Hematopoietic multipotent progenitor cell treated with erythropoietin and hydrocortisone succinate and interleukin-3 and kit ligand, for 8 days (in vitro differentiated cells): ENCODE data around the gene SIX3.

Experiments
- DNase-seq: peaks from one replicate; pipeline ENCODE4 v3.0.0-alpha.2; 2015

The SIX3 gene

DNA sequence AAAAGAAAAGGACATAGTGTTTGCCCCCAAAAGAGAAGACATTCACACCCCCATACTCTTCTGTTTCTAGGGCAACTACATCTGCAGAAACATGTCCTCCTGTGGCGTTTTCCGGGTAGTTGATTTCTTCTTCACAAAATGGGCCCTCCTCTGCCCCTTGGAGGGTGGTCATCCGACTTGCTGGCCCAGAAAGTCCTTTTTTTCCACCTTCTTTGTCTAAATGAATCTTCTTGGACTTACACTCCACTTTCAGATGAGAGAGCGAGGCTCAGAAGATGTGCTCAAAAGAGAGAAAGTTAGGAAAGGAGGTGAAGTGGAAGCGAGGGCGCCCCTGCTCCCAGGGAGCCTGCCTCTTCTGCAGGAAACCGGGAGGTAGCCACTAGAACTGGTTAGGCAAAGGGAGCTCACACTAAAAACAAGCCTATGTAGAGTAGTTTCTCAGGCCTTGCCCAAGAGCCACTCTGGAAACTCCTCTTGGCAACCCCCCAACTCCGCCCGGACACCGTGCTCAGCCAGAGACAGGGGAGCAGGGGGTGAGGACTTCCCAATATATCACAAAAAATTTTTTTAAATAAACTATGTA lies 10.2 kb upstream of the SIX3 start:
- DNase-seq: no peak

DNA sequence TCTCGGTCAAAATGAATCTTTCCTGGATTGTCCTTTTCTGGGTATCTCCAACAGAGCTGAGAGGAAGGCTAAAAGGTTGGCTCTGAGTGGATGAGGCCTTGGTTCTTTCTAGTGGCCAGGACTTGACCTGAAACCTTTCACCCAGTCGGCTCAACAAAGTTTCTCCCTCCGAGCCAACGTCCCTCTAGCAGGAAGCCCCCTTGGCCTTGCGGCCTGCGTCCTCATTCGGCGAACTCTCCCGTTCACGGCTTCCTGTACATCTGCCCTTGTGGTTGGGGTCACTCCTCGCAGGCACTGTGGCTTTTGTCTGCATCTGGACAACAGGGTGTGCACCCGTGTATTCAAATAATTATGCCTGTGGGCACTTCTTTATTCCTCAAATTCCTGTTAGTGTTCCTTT lies 9.4 kb upstream of the SIX3 start:
- DNase-seq: no peak

DNA sequence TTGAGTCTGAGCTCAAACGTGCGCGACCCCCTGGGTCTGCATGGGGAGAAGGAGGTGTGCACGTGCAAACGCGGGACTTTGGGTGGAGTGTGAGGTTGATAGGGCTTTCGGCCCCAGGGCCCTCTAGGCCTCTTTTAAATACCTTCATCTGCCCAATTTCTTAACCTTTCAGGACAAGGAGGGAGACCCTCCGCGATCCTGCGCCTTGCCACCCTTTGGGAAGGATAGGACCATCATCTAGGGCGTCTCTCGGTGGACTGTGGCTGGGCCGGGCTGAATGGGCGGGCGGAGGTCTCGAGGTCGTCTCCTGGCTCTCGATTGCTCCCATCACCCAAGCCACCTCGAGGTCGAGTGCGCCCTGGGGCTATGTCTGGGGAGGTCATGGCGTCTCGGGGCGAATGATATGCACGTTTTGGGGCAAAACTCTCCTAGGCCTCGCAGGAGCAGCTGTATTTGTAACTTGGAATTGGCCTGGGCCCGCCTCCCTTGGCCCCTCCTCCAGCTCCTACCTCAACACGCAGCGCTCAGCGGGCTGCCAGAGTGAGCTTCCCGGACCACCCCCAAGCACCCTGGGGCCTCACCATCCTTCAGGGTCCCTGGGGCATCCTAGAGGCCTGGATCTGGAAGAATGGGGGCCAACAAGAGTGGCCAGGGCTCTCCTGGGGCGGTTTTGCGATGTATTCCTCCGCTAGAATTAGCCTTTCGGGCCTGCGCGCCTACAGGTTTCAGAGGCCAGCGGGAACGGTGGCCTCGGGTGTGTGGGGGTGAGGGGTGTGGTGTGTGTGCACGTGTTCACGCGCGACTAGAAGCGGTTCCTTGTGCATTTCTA lies 8.7 kb upstream of the SIX3 start:
- no peak for DNase-seq

DNA sequence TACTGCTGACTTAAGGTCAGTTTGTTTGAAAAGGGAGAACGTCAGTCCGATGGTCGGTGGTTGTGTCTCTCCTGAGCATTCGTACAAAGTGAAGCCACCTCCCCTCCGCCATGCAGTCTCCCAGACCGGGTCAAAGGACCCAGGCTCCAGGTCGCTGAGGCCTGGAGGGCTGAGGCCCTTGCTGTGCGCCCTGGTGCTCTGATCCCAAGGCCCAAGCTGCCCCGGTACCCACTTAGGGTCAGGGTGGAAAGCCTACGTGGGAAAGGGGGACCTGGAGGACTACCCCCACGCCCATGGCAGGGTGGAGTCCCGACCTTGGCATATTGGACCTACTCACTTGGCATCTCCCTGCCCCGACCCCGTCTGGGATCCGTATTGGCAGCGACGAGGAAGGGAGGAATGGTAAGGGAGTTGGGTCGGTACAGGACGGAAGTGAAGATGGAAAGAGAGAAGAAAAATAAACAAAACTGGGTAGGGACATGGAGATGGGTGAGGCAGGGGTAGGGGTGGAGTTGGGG lies 8.0 kb upstream of the SIX3 start:
- DNase-seq: no peak

DNA sequence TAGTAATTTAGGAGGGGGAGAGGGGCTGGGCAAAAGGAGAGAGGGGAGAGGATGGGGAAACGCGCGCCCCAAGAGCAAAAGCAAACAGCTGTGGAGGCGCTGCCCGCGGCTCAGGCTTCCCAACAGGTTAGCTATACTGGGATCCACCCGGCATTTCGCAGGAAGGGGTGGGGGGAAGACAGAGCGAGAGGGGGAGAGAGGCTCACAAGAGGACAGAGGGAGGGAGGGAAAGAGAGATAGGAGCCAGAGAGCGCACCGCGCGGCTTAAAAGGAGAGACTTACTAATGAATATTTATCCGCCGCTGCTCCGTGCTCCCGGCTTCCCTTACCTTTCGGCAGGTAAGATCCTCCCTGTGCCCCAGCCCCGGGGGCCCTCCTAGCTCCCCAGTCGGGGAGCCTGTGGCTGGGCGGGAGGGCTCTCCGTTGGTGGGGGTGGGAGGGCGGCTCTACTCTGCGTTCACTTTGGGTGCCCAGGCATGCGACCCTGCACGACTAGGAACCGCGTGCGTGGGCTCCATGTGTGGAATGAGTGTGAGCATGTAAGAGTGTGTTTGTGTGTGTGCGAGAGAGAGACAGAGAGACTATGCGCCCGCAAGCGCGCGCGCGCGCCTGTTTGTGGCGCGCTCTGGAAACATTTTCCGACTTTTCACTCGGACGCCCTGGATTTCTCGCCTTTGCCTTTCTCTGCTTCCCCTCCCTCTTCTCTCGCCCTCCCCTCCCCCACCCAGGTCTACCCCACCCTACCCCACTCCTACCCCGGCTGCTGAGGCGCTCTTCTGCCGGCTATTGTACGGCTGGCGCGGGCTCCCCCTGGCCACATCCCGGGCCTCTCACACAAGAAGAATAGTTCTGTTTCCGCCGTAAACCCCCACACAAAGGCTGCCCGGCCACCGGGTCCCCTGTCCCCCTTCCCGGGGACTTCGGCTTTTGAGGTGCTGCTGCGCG lies 7.2 kb upstream of the SIX3 start:
- no peak for DNase-seq

DNA sequence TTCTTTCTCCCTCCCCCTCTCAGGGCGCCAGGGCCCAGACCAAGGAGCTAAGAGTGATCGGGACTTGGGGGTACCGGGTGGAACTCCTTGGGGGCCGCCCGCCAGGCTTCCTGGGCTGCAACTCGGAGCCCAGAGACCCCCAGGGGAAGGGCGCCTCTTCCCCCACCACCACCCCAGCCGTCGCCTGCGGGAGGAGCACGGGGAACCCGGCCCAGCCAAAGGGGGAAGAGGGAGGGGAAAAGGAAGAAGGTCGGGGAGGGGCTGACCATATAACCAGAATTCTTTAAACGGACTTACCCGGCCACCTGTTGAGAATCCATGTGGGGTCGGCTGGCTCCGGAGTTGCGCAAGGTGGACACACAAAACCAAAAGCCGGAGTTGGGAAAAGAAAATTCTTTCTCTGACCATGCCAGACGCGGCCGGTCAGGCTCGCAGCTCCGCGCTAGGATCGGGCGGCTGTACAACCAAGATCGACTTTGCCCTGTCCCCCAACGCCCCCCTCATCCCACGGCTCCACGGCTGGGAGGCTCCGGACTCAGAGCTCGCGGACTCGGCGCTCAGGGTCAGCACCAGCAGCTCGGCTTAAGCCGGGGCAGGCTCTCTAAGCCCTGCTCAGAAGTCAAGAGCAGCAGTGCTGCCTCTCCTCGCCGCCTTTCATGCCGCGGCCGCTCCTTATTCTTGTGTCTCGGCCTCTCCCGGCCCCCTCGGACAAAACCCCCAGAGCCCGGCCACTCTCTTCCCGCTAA lies 6.3 kb upstream of the SIX3 start:
- DNase-seq: no peak

DNA sequence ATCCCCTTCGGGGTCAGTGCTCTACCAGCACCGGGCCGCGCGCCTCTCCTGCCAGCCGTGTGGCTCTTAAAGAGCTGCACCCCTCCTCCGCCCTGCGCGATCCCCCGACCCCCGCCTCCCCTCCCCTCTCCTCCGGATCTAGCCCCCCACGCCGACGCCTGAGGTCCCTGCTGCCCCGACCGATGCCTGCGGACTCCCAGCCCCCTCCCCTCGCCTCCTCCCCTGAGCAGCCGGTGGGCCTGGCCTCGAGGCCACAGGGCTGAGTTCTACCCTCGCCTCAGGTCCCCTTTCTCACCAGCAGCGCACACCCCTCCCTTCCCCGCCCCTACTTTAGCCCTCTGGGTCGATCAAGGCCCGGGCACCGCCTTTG lies 5.8 kb upstream of the SIX3 start:
- no peak for DNase-seq

DNA sequence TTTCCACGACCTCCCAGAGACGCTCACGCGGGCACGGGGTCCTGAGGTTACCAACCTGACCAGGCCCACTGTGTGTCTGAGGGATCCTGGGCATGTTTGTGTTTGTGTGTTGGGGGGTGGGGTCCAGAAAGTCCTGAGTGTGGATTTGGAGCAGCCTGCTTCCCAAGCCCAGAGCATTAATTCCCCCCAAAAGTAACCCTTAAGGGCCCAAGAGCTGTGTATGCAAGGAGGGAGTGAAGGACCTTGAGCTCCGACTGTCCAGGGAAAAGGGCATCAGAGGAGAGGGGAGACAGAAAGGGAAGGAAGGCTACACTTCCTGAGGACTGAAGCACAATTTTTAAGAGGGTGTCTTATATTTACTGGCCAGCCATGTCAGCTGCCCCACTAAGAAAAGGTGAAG lies 5.2 kb upstream of the SIX3 start:
- DNase-seq: no peak

DNA sequence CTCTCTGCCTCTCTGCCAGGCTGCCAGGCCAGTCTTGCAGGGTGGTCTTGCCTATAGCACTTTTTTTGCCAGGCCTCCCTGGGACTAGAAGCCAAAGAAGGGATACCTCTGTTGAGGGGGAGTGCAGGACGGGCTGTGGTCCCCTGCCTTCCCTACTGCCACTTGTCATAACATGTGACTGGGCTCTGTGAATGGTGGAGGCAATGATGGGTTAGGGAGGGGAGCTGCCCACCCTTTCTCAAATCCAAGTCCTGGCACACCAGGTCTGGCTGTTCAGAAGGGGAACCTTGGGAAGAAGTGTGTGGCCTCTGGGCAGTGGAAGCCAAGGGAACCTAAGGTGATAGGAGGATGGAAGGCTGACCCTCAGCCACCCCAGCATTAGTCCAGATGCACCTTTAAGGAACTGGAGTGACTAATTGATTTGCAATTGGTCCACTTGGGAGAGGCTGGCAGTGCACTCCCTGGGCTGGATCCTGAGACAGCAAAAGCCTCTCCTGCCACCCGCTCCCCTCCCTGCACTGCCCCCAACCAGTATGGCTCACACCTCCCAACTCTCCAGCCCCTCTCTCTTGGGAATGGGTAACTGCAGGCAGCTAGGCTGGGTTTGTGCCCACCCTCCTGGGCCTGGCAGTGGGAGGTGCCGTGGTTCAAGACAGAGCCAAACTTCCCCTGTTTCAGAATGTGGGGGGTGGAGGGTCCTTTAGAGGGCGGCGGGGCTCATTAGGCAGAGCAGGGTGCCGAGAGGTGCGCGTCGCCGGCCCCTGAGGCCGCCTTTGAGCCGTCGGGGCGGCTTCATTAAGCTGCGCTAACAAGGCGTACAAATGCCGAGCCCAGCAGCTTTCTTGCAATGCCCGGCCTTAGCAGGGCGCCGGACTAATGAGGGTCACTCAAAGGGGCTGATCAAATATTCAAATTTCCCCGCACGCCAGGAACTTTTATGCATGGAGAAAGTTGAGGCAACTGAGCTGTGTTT lies 4.5 kb upstream of the SIX3 start:
- DNase-seq: no peak

DNA sequence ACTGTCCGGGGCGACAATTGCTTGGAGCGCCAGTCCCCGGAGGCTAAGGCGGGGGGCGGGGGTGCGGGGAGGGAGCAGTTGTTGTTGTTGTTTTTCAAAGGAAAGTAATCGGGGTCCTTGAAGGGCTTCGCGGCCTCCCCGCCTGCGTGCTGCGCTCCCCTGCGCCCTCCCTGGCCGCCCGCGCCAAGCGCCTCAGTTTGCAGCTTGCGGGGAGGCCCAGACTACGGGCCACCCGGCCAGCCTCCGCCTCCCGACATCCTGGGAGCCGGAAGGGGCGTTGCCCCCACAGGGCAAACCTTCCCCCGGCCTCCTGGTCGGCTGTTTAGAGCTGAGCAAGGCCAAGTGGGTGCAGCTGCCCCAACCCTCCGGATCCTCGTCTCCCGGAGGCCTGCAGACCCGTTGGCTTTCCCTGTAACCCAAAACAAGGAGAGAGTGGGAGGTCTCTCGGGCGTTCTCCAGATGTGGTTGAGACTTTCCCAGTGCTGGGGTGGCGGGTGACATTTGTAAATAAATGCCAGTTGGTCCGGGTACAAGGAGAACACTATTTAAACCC lies 3.7 kb upstream of the SIX3 start:
- DNase-seq: no peak

DNA sequence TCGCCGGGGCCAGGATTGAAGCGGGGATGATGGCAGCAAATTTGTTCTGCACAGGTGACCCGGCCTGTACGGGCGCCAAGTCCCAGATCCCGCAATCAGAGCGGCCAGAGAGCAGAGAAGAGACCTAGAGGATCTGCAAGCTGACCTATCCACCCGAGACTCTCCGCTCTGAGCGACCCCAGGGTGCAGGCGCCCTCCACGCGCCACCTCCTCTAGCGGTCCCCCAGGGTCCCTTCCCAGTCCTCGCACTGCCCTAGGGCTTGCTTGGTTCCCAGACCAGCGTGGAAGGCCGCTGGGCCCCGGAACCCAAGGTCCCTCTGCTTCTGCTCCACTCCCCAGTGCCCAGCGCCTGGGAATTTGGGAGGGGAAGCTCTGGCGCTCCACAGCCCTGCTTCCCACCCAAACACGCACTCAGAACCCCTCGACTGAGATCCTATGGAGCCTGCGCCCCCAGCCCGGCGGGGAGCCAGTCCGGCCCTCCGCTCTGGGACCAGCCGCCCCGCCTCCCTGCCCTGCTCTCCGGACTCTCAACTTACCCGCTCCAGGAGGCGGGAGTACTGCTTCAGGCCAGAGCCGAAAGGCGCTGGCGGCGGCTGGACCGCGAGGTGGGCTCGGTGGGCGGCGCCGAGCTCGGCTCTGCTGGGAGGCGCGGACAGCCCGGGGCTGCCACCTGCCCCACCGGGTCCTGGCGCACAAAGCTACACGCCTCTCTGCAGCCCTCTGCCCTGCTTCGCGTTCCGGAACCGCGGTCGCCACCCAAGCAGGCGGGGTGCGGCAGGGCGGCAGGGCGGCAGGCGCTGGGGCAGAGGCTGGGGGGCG lies 3.0 kb upstream of the SIX3 start:
- DNase-seq: no peak

DNA sequence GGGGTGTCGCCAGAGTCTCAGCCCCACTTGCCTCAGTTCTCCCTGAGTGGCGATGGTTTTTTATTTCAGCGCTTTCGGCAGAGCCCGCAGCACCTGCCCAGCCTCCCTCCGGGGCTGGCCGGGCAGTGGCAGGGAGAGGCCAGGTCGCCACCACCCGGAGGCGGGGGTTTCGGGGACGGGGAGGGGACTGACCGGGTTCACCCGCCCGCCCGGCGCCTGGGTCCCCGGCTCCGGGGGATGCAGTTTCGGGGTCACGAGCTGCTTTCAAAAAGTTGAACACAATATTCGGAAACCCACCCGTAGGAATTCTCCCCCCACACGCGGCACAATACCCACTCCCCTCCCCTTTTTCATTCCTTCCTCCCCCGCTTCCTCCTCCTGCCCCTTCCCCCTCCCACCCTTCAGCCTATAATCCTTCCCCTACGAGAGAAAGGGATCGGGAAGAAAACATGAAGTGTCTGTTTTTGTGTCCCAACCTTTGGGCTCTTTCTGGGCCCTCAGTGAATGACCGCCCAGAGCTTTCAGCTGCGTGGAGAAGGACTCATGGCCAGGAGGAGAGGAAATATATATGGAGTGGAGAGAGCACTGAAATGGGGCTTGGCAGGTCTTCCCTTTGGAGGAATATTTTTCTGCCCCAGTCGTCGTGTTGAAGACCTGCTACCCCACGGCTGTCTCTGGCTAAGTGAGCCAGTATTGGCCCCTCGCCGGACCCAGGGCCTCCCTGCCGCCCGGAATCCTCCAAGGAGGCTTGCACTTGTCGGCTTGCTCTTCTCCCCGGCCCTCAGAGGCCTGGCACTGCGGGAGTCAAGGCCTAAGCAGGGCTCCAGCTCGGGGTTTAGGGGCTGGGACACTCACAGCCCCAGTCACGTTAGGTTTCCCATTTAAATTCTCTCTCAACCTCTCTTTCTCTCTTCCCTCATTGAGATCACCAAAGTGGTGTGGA lies 2.1 kb upstream of the SIX3 start:
- DNase-seq: no peak

DNA sequence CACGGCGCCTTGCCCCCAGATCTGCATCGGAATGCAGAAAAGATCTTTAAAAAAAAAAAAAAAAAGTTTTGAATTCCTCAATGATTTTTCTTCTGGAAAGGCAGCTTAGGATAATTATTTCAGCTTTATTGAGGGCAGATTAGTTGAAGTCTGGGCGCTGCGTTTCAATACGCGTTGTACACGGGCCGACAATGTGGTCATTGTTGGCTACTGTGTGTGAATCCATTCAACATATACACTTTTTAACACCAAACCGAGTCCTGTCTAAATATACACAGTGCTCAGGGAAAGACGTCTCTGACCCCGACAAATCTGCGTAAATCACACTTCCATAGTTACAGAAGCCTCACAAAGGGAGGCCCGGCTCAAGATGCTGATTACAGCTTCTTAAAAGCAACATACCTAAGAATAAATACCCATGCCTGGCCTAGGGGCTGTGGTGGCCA lies 1.4 kb upstream of the SIX3 start:
- no peak for DNase-seq

DNA sequence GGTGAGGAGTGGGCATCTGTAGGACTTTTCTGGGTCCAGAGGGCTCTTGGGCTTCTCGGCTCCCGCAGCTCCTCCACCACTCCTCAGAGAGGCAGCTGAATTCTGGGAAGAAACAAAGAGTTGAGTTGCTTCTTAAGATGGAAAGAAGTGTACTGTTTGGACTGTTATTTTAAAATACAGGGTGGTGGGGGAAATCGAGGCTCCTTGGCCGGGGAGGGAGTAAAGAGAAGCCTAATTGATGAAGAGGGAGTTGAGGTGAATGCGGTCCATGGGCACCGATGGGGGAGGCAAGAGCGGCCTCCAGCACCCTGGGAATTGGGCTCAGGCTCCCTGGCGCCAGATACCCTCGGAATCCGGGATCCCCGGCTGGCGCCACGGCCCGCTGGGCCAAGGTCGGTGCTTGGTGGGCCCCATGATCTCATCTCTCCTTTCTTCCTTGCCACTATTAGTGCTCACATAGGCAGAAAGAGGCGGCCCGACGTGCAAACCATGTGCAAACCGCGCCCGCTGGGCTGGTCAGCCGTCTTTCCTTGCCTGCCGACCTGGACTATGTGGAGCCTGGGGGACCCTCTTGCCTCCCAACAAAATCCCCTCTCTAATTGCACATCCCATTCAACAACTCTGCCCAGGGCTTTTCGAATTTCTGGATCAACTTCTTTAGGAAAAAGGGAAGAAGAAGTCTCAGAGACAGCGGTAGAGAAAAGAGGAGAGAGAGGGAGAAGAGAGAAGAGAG lies 604 bp upstream of the SIX3 start:
- no peak for DNase-seq

DNA sequence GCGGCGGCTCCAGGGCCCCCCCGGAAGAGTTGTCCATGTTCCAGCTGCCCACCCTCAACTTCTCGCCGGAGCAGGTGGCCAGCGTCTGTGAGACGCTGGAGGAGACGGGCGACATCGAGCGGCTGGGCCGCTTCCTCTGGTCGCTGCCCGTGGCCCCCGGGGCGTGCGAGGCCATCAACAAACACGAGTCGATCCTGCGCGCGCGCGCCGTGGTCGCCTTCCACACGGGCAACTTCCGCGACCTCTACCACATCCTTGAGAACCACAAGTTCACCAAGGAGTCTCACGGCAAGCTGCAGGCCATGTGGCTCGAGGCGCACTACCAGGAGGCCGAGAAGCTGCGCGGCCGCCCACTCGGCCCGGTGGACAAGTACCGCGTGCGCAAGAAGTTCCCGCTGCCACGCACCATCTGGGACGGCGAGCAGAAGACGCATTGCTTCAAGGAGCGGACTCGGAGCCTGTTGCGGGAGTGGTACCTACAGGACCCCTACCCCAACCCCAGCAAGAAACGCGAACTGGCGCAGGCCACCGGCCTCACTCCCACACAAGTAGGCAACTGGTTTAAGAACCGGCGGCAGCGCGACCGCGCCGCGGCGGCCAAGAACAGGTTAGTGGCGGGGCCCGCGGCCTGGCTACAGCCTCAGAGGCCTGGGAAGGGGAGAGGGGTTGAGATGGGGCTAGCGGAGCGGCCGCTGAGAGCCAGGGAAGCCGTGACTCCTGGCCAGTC lies 965 bp downstream of the SIX3 start:
- DNase-seq: no peak

DNA sequence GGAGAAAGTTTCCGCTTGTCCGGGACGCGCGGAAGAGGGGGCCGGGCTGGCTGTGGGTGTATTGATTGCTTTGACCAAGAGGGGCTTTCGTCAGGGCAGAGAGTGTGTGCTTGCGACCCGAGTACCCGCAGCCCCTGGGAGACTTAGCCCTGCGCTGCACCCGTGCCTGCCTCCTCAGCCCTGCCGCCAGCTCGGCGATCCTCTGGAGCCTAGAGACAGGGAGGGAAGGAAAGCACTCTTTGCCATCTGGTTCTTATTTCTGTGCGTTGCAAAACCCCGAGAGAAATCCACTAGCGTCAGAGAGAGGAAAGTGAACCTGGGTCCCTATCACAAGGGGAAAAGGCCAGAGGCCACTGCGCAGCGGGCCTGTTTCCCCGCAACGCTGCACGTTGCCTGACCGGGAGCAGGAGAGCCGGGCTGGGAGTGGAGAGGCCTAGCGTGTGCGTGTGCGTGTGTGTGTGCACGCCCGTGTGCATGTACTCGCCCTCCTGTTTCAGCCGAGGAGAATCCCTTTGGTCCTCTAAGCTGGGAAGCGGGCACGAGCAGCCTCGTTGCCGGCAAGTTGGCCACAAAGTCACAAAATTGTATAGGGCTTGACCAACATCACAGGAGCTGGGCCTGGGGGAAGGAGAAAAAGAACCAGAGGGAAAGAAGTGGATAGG lies 1.7 kb downstream of the SIX3 start:
- DNase-seq: no peak

DNA sequence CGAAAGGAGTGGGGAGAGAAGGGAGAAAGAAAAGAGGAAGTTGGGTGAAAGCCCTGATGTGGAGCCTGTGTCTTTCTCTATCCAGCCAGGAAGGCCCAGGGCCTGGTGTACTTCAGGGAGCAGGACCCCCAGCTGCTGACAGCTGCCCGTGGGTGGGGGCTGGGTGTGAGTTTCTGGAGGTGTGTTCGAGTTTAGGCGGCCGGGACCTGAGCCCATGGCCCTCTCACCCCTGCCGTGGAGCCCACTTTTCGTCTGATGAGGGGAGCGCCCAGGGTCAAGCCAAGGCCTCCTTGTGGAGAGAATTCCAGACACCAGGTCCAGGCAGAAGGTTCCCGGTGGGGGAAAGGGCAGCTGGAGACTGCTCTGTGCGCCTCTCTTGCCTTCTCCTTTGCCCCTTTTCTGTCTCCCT lies 2.2 kb downstream of the SIX3 start:
- no peak for DNase-seq
